KOPT-K1 (cell line): Measurements from ENCODE around the gene SULT2B1.

Source experiments
- H3K27ac ChIP-seq: fragments of 200-600 bp; sonication (generic); 2 replicates; pipeline ENCODE4 v1.5.1; 2016; ENCODE audit warnings: antibody characterized with exemption, mild to moderate bottlenecking, low read depth, low read length; ENCODE audit not compliant: poor library complexity, severe bottlenecking
- H3K36me3 ChIP-seq: fragments of 200-600 bp; sonication (generic); 2 replicates; pipeline ENCODE4 v1.5.1; 2017; ENCODE audit warnings: antibody characterized with exemption, mild to moderate bottlenecking, low read length, moderate library complexity; ENCODE audit not compliant: insufficient read depth
- H3K9me3 ChIP-seq: fragments of 200-600 bp; sonication (generic); 2 replicates; pipeline ENCODE4 v1.5.1; 2017; ENCODE audit warnings: antibody characterized with exemption, low read length, mild to moderate bottlenecking; ENCODE audit not compliant: insufficient read depth, poor library complexity, severe bottlenecking

Gene SULT2B1

DNA sequence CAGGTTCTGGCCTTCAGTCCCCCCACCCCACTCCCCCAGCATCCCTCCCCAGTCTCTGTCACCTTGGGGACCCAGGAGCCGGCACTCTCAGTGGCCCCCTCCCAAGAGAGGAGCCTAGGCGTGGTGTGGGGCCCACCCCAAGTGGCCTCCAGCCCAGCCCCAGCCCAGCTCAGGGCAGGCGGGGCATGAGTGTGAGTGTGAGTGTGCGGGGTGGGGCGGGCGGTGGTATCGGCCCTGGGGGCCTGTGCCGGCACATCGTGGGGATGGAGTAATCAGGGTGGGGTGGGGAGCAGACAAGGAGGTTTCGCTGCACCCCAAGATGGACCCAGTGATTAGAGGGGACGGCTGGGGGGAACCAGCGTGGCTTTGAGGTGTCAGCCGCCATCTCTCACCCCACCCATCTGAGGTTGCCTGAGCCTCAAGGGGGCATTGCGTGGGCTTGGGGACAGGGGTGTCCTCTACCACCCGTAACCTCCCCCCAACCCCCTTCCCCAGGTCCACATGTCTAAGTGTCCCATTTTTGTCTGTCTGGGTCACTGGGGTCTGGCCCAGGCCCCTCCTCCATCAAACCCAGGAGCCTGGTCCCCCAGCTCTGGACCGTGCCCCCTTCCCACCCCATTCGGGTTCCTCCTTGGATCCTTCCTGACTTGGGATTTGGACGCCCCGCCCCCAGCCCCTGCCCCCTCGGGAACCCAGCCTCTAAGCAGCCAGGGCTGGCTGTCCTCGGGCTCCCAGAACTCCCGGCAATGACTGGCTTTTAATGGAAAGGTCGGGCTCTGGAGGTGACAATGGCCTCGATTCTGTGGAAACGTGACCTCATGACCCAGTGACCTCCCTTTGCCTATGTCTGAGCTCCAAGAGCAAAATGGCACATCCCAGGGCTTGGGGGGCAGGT is 6.9 kb upstream of the SULT2B1 start:
- Histone ChIP-seq H3K36me3 (no peaks in the 10 kb centered on the region), H3K27ac (no peak overlapping the region), H3K9me3 (no peaks in the 10 kb centered on the region)

- Histone ChIP-seq H3K9me3 (no peaks in the 10 kb centered on the region), H3K27ac (no peak overlapping the region), H3K36me3 (no peaks in the 10 kb centered on the region)
Measured at GRCh38 chr19:48547722-48548121, 4.2 kb upstream of the SULT2B1 start.

GRCh38 chr19:48548253-48548911 is 3.6 kb upstream of the SULT2B1 start:
- no peak overlapping the region for H3K27ac ChIP-seq
- H3K9me3 ChIP-seq = no peaks in the 10 kb centered on the region
- no peaks in the 10 kb centered on the region for H3K36me3 ChIP-seq

DNA sequence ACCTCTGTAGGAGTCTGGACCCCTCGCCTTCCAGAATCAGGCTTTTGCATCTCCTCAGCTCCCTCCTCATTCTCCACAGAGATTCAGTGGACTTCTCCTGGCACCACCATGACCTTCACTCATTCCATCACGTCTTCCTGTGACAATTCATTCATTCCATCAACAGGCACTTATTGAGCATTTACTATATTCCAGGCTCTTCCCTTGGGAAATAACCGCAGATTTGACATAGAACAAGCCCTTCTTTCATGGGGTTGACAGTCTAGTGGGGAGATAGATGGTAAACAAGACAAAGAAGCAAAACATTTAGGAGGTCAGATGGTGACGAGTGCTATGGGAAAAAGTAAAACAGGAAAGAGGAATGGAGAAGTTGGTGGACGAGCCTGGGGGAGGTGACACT is 2.6 kb upstream of the SULT2B1 start:
- Histone ChIP-seq H3K9me3 (no peaks in the 10 kb centered on the region), H3K27ac (no peak overlapping the region), H3K36me3 (no peaks in the 10 kb centered on the region)

DNA sequence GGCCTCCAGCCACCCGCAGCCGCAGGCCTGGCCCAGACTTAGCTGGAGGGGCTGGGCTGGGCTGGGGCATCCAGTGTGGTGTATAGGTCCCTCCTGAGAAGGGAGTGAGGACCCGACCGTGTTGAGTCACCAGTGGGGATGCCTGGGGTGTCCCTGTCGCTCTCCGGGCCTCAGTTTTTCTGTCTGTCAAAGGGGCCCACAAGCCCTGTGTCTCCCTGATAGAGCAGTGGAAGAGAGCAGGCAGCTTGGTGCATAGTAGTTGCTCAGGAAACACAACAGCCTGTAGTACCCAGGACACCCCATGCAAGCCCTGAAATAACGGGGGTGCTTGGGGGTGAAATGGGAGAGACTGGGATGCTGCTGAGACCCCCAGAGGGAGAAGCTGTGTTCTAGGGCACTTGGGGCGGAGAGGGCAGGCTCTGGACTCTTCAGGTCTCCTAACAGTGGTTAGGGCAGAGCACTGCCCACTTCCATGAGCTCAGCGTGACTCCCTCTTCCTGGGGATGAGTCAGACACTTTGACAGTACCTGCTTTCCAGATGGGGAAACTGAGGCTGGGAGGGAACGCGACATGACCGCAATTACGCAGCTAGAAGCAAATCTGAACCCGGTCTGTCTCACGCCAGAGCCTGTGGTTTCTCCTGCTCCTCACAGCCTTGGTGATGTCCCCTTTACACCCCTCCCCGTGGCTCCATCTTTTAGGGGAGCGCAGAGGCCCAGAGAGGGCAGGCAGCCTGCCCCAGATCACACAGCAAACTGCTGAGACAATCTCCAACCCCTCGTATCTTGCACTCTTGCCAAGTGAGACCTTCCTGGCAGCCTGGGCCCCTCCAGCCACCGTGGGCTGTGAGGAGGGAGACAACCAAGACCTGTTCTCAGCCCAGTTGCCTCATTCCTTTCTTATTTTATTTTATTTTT is 692 bp downstream of the SULT2B1 start:
- Histone ChIP-seq H3K9me3 (no peaks in the 10 kb centered on the region), H3K36me3 (no peaks in the 10 kb centered on the region), H3K27ac (no peak overlapping the region)

GRCh38 chr19:48553676-48554384 is 1.9 kb downstream of the SULT2B1 start:
- Histone ChIP-seq H3K9me3 (no peaks in the 10 kb centered on the region), H3K36me3 (no peaks in the 10 kb centered on the region), H3K27ac (no peak overlapping the region)

DNA sequence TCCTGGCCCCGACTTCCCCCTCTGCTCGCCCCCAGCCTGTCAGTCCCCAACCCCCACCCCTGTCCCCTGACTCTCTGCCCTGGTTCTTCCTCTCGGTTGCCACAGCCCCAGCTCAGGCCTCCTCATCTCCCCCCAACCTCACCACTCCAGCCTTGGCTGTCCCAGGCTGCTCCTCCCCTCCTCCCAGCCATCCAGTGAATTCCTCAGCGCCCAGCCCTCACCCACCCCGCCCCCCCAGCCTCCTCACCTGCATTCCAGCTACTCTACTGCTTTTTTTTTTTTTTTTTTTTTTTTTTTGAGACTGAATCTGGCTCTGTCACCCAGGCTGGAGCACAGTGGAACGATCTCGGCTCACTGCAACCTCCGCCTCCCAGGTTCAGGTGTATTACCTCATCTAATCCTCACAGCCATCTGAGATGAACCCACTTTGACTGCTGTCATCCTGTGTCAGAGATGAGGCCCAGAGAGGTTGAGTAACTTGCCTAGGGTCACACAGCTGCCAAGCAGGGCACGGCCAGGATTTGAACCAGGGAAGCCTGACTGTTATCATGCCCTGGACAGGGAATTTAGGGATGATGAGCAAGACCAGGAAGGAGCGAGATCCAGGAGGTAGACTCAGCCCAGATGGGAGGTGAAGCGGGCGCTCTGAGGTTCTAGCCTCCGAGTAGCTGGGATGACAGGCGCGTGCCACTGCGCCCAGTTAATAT is 2.6 kb downstream of the SULT2B1 start:
- Histone ChIP-seq H3K27ac (no peak overlapping the region), H3K36me3 (no peaks in the 10 kb centered on the region), H3K9me3 (no peaks in the 10 kb centered on the region)

GRCh38 chr19:48556163-48556562 is 4.2 kb downstream of the SULT2B1 start:
- Histone ChIP-seq H3K9me3 (no peaks in the 10 kb centered on the region), H3K27ac (no peak overlapping the region), H3K36me3 (no peaks in the 10 kb centered on the region)

GRCh38 chr19:48556825-48557224 is 4.9 kb downstream of the SULT2B1 start:
- no peak overlapping the region for H3K27ac ChIP-seq
- no peaks in the 10 kb centered on the region for H3K9me3 ChIP-seq
- H3K36me3 ChIP-seq = no peaks in the 10 kb centered on the region

DNA sequence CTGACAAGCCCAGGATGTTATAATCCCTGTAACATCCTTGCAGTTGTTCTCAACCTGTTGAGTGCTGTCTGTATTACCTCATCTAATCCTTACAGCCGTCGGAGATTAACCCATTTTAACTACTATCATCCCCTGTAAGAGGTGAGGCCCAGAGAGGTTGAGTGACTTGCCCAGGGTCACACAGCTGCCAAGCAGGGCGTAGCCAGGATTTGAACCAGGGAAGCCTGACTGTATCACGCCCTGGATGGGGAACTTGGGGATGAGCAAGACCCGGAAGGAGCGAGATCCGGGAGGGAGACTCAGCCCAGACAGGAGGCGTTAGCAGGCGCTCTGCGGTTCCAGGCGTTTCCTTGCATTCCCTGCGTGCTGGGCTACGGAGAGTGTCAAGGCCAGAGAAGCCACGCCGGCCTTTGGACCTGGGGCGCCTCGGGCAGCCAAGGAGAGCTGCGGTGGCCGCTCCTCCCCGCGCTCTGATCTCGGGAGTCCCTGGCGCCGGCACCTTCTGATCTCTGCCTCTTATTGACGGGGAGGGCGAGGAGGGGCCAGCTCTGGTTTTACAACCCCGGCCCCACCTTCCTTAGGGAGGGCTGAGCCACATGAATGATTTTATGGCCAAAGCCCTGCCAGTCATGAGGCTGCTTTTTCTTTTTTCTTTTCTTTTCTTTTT is 6.2 kb downstream of the SULT2B1 start:
- H3K27ac ChIP-seq = no peak overlapping the region
- H3K36me3 ChIP-seq = no peaks in the 10 kb centered on the region
- no peaks in the 10 kb centered on the region for H3K9me3 ChIP-seq

- no peaks in the 10 kb centered on the region for H3K9me3 ChIP-seq
- H3K36me3 ChIP-seq = no peaks in the 10 kb centered on the region
- H3K27ac ChIP-seq = no peak overlapping the region
Measured at GRCh38 chr19:48560095-48560530, 8.1 kb downstream of the SULT2B1 start.

- Histone ChIP-seq H3K27ac (no peak overlapping the region), H3K36me3 (no peaks in the 10 kb centered on the region), H3K9me3 (no peaks in the 10 kb centered on the region)
Measured at GRCh38 chr19:48561412-48561811, 9.4 kb downstream of the SULT2B1 start.

DNA sequence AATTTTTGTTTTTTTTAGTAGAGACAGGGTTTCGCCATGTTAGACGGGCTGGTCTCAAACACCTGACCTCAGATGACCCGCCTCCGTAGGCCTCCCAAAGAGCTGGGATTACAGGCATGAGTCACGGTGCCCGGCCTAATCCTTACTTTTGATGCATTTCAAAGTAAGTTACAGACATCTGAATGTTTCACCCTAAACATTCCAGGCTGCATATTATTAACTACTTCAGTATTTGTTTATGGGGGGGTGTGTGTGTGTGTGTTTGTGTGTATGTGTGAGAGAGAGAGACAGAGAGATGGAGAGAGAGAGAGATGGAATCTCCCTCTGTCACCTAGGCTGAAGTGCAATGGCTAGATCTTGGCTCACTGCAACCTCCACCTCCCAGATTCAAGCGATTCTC is 13.1 kb downstream of the SULT2B1 start:
- Histone ChIP-seq H3K9me3 (no peaks in the 10 kb centered on the region), H3K36me3 (no peaks in the 10 kb centered on the region), H3K27ac (no peak overlapping the region)
